ENCODE results near the gene SMURF1.

SMURF1 gene

GRCh38 chr7:99141841-99142726, 1.8 kb downstream of the SMURF1 start:
- peak; percentile 63 for DNase-seq

GRCh38 chr7:99141334-99141733, 2.6 kb downstream of the SMURF1 start:
- DNase-seq: peak; percentile 25

GRCh38 chr7:99140813-99141212, 3.1 kb downstream of the SMURF1 start:
- DNase-seq: no peak

- DNase-seq: no peak
Measured at GRCh38 chr7:99139036-99139435, 4.9 kb downstream of the SMURF1 start.

- DNase-seq: no peak
Measured at GRCh38 chr7:99137411-99138180, 6.3 kb downstream of the SMURF1 start.

GRCh38 chr7:99135938-99136337, 8.0 kb downstream of the SMURF1 start:
- DNase-seq: no peak

GRCh38 chr7:99133766-99134564, 9.9 kb downstream of the SMURF1 start:
- no peak for DNase-seq

- DNase-seq: no peak
Measured at GRCh38 chr7:99132595-99133321, 11.2 kb downstream of the SMURF1 start.

- no peak for DNase-seq
Measured at GRCh38 chr7:99131290-99131689, 12.6 kb downstream of the SMURF1 start.

GRCh38 chr7:99129536-99129935, 14.4 kb downstream of the SMURF1 start:
- no peak for DNase-seq

- no peak for DNase-seq
Measured at GRCh38 chr7:99129001-99129400, 14.9 kb downstream of the SMURF1 start.

- DNase-seq: no peak
Measured at GRCh38 chr7:99128076-99128950, 15.6 kb downstream of the SMURF1 start.

- no peak for DNase-seq
Measured at GRCh38 chr7:99127636-99128035, 16.3 kb downstream of the SMURF1 start.

GRCh38 chr7:99126921-99127553, 16.9 kb downstream of the SMURF1 start:
- DNase-seq: no peak

- DNase-seq: no peak
Measured at GRCh38 chr7:99125505-99125865, 18.4 kb downstream of the SMURF1 start.

- no peak for DNase-seq
Measured at GRCh38 chr7:99124751-99125504, 19.0 kb downstream of the SMURF1 start.

GRCh38 chr7:99124236-99124635, 19.7 kb downstream of the SMURF1 start:
- DNase-seq: no peak

- no peak for DNase-seq
Measured at GRCh38 chr7:99123571-99124033, 20.3 kb downstream of the SMURF1 start.

GRCh38 chr7:99122762-99123161, 21.1 kb downstream of the SMURF1 start:
- no peak for DNase-seq

GRCh38 chr7:99121496-99122021, 22.3 kb downstream of the SMURF1 start:
- no peak for DNase-seq

All from central memory CD4-positive, alpha-beta T cell (primary cell).